ENCODE results near the gene EEF1A2.

The EEF1A2 gene

GRCh38 chr20:63477061-63477616 lies 21.7 kb downstream of the EEF1A2 start:
- Histone ChIP-seq H3K4me3 (ENCODE audit: low read length) (no peak overlapping the region; the same call in 1 of the 2 replicates), H3K27me3 (ENCODE audit: insufficient read depth, low read length) (peaks cover 31% of the 10 kb centered on the region), H3K36me3 (ENCODE audit: insufficient read depth, low read depth, low read length) (no peaks in the 10 kb centered on the region), H3K9ac (ENCODE audit: low read depth, low read length) (0 out of 2 replicates have a peak overlapping the region, but pooled peaks have one; percentile 5), H3K4me1 (ENCODE audit: insufficient read depth, low read length) (no peaks in the 10 kb centered on the region; the same call in 1 of the 2 replicates), H3K27ac (ENCODE audit: low read length) (no peak overlapping the region), H3K9me3 (ENCODE audit: insufficient read depth, low read depth, low read length) (no peaks in the 10 kb centered on the region)

- Histone ChIP-seq H3K27me3 (ENCODE audit: insufficient read depth, low read length) (peaks cover 35% of the 10 kb centered on the region), H3K4me3 (ENCODE audit: low read length) (no peak overlapping the region), H3K9me3 (ENCODE audit: insufficient read depth, low read depth, low read length) (no peaks in the 10 kb centered on the region), H3K27ac (ENCODE audit: low read length) (no peak overlapping the region), H3K4me1 (ENCODE audit: insufficient read depth, low read length) (no peaks in the 10 kb centered on the region; the same call in 1 of the 2 replicates), H3K9ac (ENCODE audit: low read depth, low read length) (no peak overlapping the region), H3K36me3 (ENCODE audit: insufficient read depth, low read depth, low read length) (no peaks in the 10 kb centered on the region)
Observed at GRCh38 chr20:63475209-63475608, 23.7 kb downstream of the EEF1A2 start.

GRCh38 chr20:63473555-63474449 lies 25.1 kb downstream of the EEF1A2 start:
- Histone ChIP-seq H3K4me3 (ENCODE audit: low read length) (no peak overlapping the region), H3K36me3 (ENCODE audit: insufficient read depth, low read depth, low read length) (no peaks in the 10 kb centered on the region), H3K9ac (ENCODE audit: low read depth, low read length) (no peak overlapping the region), H3K4me1 (ENCODE audit: insufficient read depth, low read length) (no peaks in the 10 kb centered on the region; the same call in 1 of the 2 replicates), H3K9me3 (ENCODE audit: insufficient read depth, low read depth, low read length) (no peaks in the 10 kb centered on the region), H3K27me3 (ENCODE audit: insufficient read depth, low read length) (peaks cover 35% of the 10 kb centered on the region), H3K27ac (ENCODE audit: low read length) (no peak overlapping the region)

- Histone ChIP-seq H3K27me3 (ENCODE audit: insufficient read depth, low read length) (peaks cover 35% of the 10 kb centered on the region), H3K9ac (ENCODE audit: low read depth, low read length) (no peak overlapping the region), H3K4me1 (ENCODE audit: insufficient read depth, low read length) (no peaks in the 10 kb centered on the region; the same call in 1 of the 2 replicates), H3K27ac (ENCODE audit: low read length) (no peak overlapping the region), H3K9me3 (ENCODE audit: insufficient read depth, low read depth, low read length) (no peaks in the 10 kb centered on the region), H3K36me3 (ENCODE audit: insufficient read depth, low read depth, low read length) (no peaks in the 10 kb centered on the region), H3K4me3 (ENCODE audit: low read length) (no peak overlapping the region)
Observed at GRCh38 chr20:63472862-63473390, 26.0 kb downstream of the EEF1A2 start.

- Histone ChIP-seq H3K9me3 (ENCODE audit: insufficient read depth, low read depth, low read length) (no peaks in the 10 kb centered on the region), H3K4me1 (ENCODE audit: insufficient read depth, low read length) (no peaks in the 10 kb centered on the region; the same call in 1 of the 2 replicates), H3K4me3 (ENCODE audit: low read length) (peak within 1 kb of the TSS; percentile 76; the same call in 1 of the 2 replicates), H3K27ac (ENCODE audit: low read length) (no peak within 1 kb of the TSS), H3K27me3 (ENCODE audit: insufficient read depth, low read length) (peaks cover 35% of the 10 kb centered on the region), H3K36me3 (ENCODE audit: insufficient read depth, low read depth, low read length) (no peaks in the 10 kb centered on the region), H3K9ac (ENCODE audit: low read depth, low read length) (peak within 1 kb of the TSS; percentile 45; the same call in 1 of the 2 replicates)
Observed at GRCh38 chr20:63471981-63472831, 26.7 kb downstream of the EEF1A2 start, which contains the start of gene KCNQ2. KCNQ2 (minus strand) TSS chr20:63472655; CDS start chr20:63472463, 192 bp downstream.

GRCh38 chr20:63471717-63471980 lies 27.2 kb downstream of the EEF1A2 start:
- Histone ChIP-seq H3K36me3 (ENCODE audit: insufficient read depth, low read depth, low read length) (no peaks in the 10 kb centered on the region), H3K27me3 (ENCODE audit: insufficient read depth, low read length) (peaks cover 35% of the 10 kb centered on the region), H3K4me3 (ENCODE audit: low read length) (peak overlapping the region; percentile 76; the same call in 1 of the 2 replicates), H3K9me3 (ENCODE audit: insufficient read depth, low read depth, low read length) (no peaks in the 10 kb centered on the region), H3K4me1 (ENCODE audit: insufficient read depth, low read length) (no peaks in the 10 kb centered on the region), H3K27ac (ENCODE audit: low read length) (no peak overlapping the region), H3K9ac (ENCODE audit: low read depth, low read length) (no peak overlapping the region)

- Histone ChIP-seq H3K4me3 (ENCODE audit: low read length) (peak overlapping the region; percentile 76), H3K27me3 (ENCODE audit: insufficient read depth, low read length) (peaks cover 35% of the 10 kb centered on the region), H3K9me3 (ENCODE audit: insufficient read depth, low read depth, low read length) (no peaks in the 10 kb centered on the region), H3K36me3 (ENCODE audit: insufficient read depth, low read depth, low read length) (no peaks in the 10 kb centered on the region), H3K9ac (ENCODE audit: low read depth, low read length) (peak overlapping the region; percentile 64), H3K4me1 (ENCODE audit: insufficient read depth, low read length) (no peaks in the 10 kb centered on the region), H3K27ac (ENCODE audit: low read length) (no peak overlapping the region)
Observed at GRCh38 chr20:63471002-63471716, 27.7 kb downstream of the EEF1A2 start.

- peaks cover 29% of the 10 kb centered on the region for H3K27me3 ChIP-seq (ENCODE audit: insufficient read depth, low read length)
- H3K4me1 ChIP-seq (ENCODE audit: insufficient read depth, low read length), result no peaks in the 10 kb centered on the region
- H3K4me3 ChIP-seq (ENCODE audit: low read length), result peak overlapping the region; percentile 76
- H3K9me3 ChIP-seq (ENCODE audit: insufficient read depth, low read depth, low read length), result no peaks in the 10 kb centered on the region
- no peak overlapping the region for H3K27ac ChIP-seq (ENCODE audit: low read length)
- H3K9ac ChIP-seq (ENCODE audit: low read depth, low read length), result peak overlapping the region; percentile 64; the same call in 1 of the 2 replicates
- no peaks in the 10 kb centered on the region for H3K36me3 ChIP-seq (ENCODE audit: insufficient read depth, low read depth, low read length)
Observed at GRCh38 chr20:63470410-63470809, 28.5 kb downstream of the EEF1A2 start.

- Histone ChIP-seq H3K36me3 (ENCODE audit: insufficient read depth, low read depth, low read length) (no peaks in the 10 kb centered on the region), H3K4me3 (ENCODE audit: low read length) (no peak overlapping the region), H3K27me3 (ENCODE audit: insufficient read depth, low read length) (peaks cover 22% of the 10 kb centered on the region), H3K9me3 (ENCODE audit: insufficient read depth, low read depth, low read length) (no peaks in the 10 kb centered on the region), H3K27ac (ENCODE audit: low read length) (no peak overlapping the region), H3K4me1 (ENCODE audit: insufficient read depth, low read length) (no peaks in the 10 kb centered on the region), H3K9ac (ENCODE audit: low read depth, low read length) (no peak overlapping the region)
Observed at GRCh38 chr20:63469713-63470101, 29.2 kb downstream of the EEF1A2 start.

GRCh38 chr20:63469019-63469712 lies 29.7 kb downstream of the EEF1A2 start:
- no peak overlapping the region for H3K27ac ChIP-seq (ENCODE audit: low read length)
- no peaks in the 10 kb centered on the region for H3K4me1 ChIP-seq (ENCODE audit: insufficient read depth, low read length)
- no peaks in the 10 kb centered on the region for H3K36me3 ChIP-seq (ENCODE audit: insufficient read depth, low read depth, low read length)
- H3K9ac ChIP-seq (ENCODE audit: low read depth, low read length), result no peak overlapping the region
- no peaks in the 10 kb centered on the region for H3K9me3 ChIP-seq (ENCODE audit: insufficient read depth, low read depth, low read length)
- peaks cover 16% of the 10 kb centered on the region for H3K27me3 ChIP-seq (ENCODE audit: insufficient read depth, low read length)
- no peak overlapping the region for H3K4me3 ChIP-seq (ENCODE audit: low read length)

All from iPS-20b (cell line).